Nephron (organoid): ENCODE measurements around the gene CUL1.

ENCODE experiments used
- H3K27ac Mint-ChIP-seq, 3 experiments: 2 replicates each; pipeline ENCODE4 v1.8.0; 2020; ENCODE audit warnings: mixed read lengths in 3 of 3, mild to moderate bottlenecking in 2 of 3, moderate library complexity in 1 of 3
- H3K27me3 Mint-ChIP-seq: 2 replicates; pipeline ENCODE4 v1.8.0; 2021; ENCODE audit warnings: low read depth, mild to moderate bottlenecking, moderate library complexity, mixed read lengths
- H3K36me3 Mint-ChIP-seq: 2 replicates; pipeline ENCODE4 v1.8.0; 2020; ENCODE audit warnings: low read depth, mixed read lengths
- H3K4me1 Mint-ChIP-seq: 2 replicates; pipeline ENCODE4 v1.8.0; 2020; ENCODE audit warnings: mixed read lengths
- H3K4me3 Mint-ChIP-seq, 3 experiments: 2 replicates each; pipeline ENCODE4 v1.8.0; 2020; ENCODE audit warnings: mild to moderate bottlenecking in 3 of 3, mixed read lengths in 3 of 3, moderate library complexity in 2 of 3
- H3K9me3 Mint-ChIP-seq: 2 replicates; pipeline ENCODE4 v1.8.0; 2020; ENCODE audit warnings: mixed read lengths
- TF ChIP-seq, protein P1 (sequence below), 3 experiments: fragments of 200-600 bp; sonication (generic); IDR thresholded peaks; one replicate each; pipeline ENCODE4 v1.5.0; 2021; ENCODE audit warnings: antibody characterized with exemption in 3 of 3; ENCODE audit not compliant: unreplicated experiment in 3 of 3

The CUL1 gene

DNA sequence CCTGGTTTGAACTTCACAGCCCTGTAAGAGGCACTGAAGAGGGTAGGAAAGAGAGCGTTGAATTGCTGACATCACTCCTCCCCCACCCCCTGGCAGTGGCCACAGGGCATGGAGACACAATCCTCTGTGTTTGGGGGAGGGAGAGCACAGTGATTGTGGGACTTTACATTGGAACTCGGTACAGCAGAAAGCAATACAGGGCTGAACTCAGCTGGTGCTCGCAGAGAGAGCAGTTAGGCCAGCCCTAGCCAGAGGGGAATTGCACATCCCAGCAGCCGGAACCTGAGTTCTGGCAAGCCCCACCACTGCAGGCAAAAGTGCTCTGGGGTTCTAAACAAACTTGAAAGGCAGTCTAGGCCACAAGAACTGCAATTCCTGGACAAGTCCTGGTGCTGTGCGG lies 24.0 kb upstream of the CUL1 start:
- H3K4me1 Mint-ChIP-seq: peaks cover 9% of the 10 kb centered on the region
- no peak overlapping the region for H3K27ac Mint-ChIP-seq

DNA sequence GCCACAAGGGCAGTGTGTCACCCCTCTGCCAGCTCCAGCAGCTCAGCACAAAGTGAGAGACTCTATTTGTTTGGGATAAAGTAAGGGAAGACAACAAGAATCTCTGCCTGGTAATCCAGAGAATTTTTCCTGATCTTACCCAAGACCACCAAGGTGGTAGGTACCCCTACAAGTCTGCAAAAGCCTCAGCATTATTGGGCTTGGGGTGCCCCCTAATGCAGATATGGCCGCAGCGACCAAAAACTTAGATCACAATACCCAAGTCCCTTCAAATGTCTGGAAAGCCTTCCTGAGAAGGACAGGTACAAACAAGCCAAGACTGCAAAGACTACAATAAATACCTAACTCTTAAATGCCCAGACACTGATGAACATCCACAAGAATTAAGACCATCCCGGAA lies 22.4 kb upstream of the CUL1 start:
- H3K27me3 Mint-ChIP-seq: no peaks in the 10 kb centered on the region
- TF ChIP-seq, protein P1, sequence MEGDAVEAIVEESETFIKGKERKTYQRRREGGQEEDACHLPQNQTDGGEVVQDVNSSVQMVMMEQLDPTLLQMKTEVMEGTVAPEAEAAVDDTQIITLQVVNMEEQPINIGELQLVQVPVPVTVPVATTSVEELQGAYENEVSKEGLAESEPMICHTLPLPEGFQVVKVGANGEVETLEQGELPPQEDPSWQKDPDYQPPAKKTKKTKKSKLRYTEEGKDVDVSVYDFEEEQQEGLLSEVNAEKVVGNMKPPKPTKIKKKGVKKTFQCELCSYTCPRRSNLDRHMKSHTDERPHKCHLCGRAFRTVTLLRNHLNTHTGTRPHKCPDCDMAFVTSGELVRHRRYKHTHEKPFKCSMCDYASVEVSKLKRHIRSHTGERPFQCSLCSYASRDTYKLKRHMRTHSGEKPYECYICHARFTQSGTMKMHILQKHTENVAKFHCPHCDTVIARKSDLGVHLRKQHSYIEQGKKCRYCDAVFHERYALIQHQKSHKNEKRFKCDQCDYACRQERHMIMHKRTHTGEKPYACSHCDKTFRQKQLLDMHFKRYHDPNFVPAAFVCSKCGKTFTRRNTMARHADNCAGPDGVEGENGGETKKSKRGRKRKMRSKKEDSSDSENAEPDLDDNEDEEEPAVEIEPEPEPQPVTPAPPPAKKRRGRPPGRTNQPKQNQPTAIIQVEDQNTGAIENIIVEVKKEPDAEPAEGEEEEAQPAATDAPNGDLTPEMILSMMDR (IDR thresholded peaks at IDR 0.05; ENCODE audit: unreplicated experiment in 3 of 3): no peak
- no peaks in the 10 kb centered on the region for H3K36me3 Mint-ChIP-seq
- H3K4me3 Mint-ChIP-seq: no peak overlapping the region
- peaks cover 16% of the 10 kb centered on the region for H3K9me3 Mint-ChIP-seq
- H3K27ac Mint-ChIP-seq: no peak overlapping the region
- H3K4me1 Mint-ChIP-seq: no peaks in the 10 kb centered on the region

More for the DNA sequence above, 24.0 kb upstream of the CUL1 start:
- TF ChIP-seq, protein P1 (IDR thresholded peaks at IDR 0.05; ENCODE audit: unreplicated experiment in 3 of 3): no peak
- Mint-ChIP-seq H3K9me3 (peaks cover 11% of the 10 kb centered on the region), H3K36me3 (no peaks in the 10 kb centered on the region), H3K4me3 (no peak overlapping the region), H3K27me3 (no peaks in the 10 kb centered on the region)

DNA sequence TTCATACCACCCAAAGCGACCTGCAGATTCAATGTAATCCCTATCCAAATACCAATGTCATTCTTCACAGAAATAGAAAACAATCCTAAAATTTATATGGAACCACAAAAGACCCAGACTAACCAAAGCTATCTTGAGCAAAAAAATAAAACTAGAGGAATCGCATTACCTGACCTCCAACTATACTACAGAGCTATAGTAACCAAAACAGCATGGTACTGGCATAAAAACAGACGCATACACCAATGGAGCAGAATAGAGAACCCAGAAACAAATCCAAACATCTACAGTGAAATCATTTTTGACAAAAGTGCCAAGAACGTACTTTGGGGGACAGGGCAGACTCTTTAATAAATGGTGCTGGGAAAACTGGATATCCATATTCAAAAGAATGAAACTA lies 16.9 kb upstream of the CUL1 start:
- TF ChIP-seq, protein P1 (IDR thresholded peaks at IDR 0.05; ENCODE audit: unreplicated experiment in 3 of 3): no peak
- no peaks in the 10 kb centered on the region for H3K4me1 Mint-ChIP-seq
- peaks cover 21% of the 10 kb centered on the region for H3K9me3 Mint-ChIP-seq
- H3K36me3 Mint-ChIP-seq: no peaks in the 10 kb centered on the region
- H3K4me3 Mint-ChIP-seq: no peak overlapping the region
- H3K27ac Mint-ChIP-seq: no peak overlapping the region
- no peaks in the 10 kb centered on the region for H3K27me3 Mint-ChIP-seq

DNA sequence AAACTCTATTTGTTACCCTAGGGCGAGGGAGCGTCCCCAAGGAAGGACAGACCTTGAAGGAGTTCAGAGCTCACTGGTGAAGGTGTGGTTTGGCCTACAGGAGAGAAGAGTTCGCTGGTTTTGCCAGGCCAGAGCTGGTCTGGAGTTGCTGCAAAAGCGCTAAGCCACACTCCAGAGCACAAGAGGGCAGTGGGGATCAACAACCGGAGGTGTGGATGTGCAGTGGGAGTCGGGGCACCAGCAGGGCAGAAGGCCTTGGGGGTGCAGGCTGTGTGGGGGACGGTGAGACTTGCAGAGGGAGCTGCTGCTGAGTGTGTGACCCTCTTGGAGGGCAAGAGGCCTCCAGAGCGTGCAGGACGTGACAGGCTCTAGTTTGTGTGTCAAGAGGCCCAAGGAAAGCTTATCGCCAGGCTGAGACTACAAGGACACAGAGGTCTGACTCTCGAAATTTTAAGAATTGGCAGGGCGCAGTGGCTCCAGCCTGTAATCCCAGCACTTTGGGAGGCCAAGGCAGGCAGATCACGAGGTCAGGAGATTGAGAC lies 14.3 kb upstream of the CUL1 start:
- H3K36me3 Mint-ChIP-seq: no peaks in the 10 kb centered on the region

DNA sequence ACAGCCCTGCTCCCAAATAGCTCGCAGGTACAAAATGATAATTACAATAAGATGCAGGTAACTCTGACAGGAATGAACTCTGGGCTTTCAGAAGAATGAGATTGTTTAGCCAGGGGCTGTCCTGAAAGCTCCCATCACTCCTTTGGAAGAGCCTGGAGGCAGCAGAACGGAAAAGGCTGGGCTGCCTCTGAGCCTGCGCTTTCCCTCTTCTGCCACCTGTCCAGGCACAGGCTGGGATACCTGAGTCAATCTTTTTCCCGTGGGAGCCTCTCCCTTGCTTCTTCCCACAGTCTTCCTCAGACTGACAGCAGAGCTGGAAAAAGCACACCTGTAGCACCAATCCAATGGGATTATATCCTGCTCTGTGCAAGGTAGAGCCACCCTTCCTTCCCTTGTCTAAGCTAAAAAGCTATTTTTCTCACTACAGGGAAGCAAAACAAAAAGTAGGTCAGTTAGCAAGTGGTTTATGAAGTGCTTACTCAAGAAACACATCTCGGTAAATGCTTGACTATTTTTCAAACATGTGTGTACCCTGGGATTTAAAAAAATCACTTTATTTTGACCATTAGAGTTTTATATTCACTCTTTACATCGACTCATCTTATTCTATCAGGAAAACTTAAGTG lies 12.3 kb upstream of the CUL1 start:
- TF ChIP-seq, protein P1 (IDR thresholded peaks at IDR 0.05; ENCODE audit: unreplicated experiment in 3 of 3): no peak
- H3K4me1 Mint-ChIP-seq: no peaks in the 10 kb centered on the region
- H3K36me3 Mint-ChIP-seq: no peaks in the 10 kb centered on the region

More for the DNA sequence above, 14.3 kb upstream of the CUL1 start:
- Mint-ChIP-seq H3K9me3 (peaks cover 18% of the 10 kb centered on the region), H3K4me3 (no peak overlapping the region), H3K4me1 (no peaks in the 10 kb centered on the region), H3K27ac (no peak overlapping the region), H3K27me3 (no peaks in the 10 kb centered on the region)
- TF ChIP-seq, protein P1 (IDR thresholded peaks at IDR 0.05; ENCODE audit: unreplicated experiment in 3 of 3): no peak

DNA sequence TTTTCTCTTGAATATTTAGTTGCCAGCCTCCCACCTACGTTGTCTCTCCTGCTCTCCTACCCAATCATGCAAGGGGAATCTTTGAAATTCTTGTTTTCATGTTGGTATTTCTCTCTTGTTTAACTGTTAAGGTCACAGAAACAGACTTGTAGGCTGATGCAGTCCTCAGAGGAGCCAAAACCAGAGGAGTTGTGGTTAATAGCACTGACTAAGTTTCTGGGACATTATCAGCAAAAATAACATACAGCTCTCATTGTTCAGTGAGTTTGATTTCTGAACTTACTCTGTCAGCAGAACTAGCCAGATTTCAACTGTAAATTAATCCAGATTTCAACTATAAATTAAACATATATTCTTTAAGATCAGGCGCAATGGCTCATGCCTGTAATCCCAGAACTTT lies 11.1 kb upstream of the CUL1 start:
- H3K4me3 Mint-ChIP-seq: no peak overlapping the region
- TF ChIP-seq, protein P1 (IDR thresholded peaks at IDR 0.05; ENCODE audit: unreplicated experiment in 3 of 3): no peak
- H3K9me3 Mint-ChIP-seq: no peaks in the 10 kb centered on the region
- no peaks in the 10 kb centered on the region for H3K4me1 Mint-ChIP-seq
- H3K27ac Mint-ChIP-seq: no peak overlapping the region
- no peaks in the 10 kb centered on the region for H3K36me3 Mint-ChIP-seq
- no peaks in the 10 kb centered on the region for H3K27me3 Mint-ChIP-seq

More for the DNA sequence above, 12.3 kb upstream of the CUL1 start:
- Mint-ChIP-seq H3K9me3 (peaks cover 9% of the 10 kb centered on the region), H3K27me3 (no peaks in the 10 kb centered on the region), H3K4me3 (no peak overlapping the region), H3K27ac (no peak overlapping the region)
